GM12892 (cell line): Measurements from ENCODE around the gene TWF2.
A peak's percentile ranks its signal among the peaks of the same experiment; 100 is the strongest.

ENCODE experiments used
- POLR2AphosphoS5 ChIP-seq: IDR thresholded peaks from 2 replicates; pipeline ENCODE4 v1.6.1; 2011; ENCODE audit warnings: low read depth, low read length, control low read depth
- TAF1 ChIP-seq: IDR thresholded peaks from 2 replicates; pipeline ENCODE4 v1.6.1; 2011; ENCODE audit warnings: low read depth, mild to moderate bottlenecking, control low read depth, low read length, borderline replicate concordance

- TF ChIP-seq TAF1 = 0 out of 2 replicates have a peak, but pooled peaks have one; percentile 36
- TF ChIP-seq POLR2AphosphoS5 = peak; percentile 44; the same call in 1 of the 2 replicates
Observed at GRCh38 chr3:52243791-52244628, 5.1 kb upstream of the TWF2 start.
